MM.1S (cell line): ENCODE data around the gene NEURL1.

Experiments used
- DNase-seq: peaks from one replicate; pipeline ENCODE4 v3.0.0-alpha.2; 2015
- H2AFZ ChIP-seq: fragments of 300-600 bp; sonication (generic); 2 replicates; pipeline ENCODE4 v1.6.0; 2016; ENCODE audit warnings: antibody characterized with exemption, low read length
- H3F3A ChIP-seq: fragments of 300-600 bp; sonication (generic); 2 replicates; pipeline ENCODE4 v1.6.1; 2016; ENCODE audit warnings: mild to moderate bottlenecking, antibody characterized with exemption, low read length, moderate library complexity, mixed read lengths; ENCODE audit not compliant: insufficient read depth
- H3K27ac ChIP-seq: fragments of 300-600 bp; sonication (generic); 2 replicates; pipeline ENCODE4 v1.5.1; 2016; ENCODE audit warnings: mild to moderate bottlenecking, low read length
- H3K27me3 ChIP-seq: fragments of 300-600 bp; sonication (generic); replicated peaks from 2 replicates; pipeline ENCODE4 v1.6.0; 2016; ENCODE audit warnings: low read length; ENCODE audit not compliant: insufficient read depth
- H3K36me3 ChIP-seq: fragments of 300-600 bp; sonication (generic); replicated peaks from 2 replicates; pipeline ENCODE4 v1.6.1; 2016; ENCODE audit warnings: mild to moderate bottlenecking, low read length, mixed read lengths; ENCODE audit not compliant: insufficient read depth
- H3K4me1 ChIP-seq: fragments of 300-600 bp; sonication (generic); 2 replicates; pipeline ENCODE4 v1.6.1; 2016; ENCODE audit warnings: low read length, mixed read lengths
- H3K4me2 ChIP-seq: fragments of 300-600 bp; sonication (generic); 2 replicates; pipeline ENCODE4 v1.6.0; 2016; ENCODE audit warnings: low read depth, low read length
- H3K4me3 ChIP-seq: fragments of 300-600 bp; sonication (generic); 2 replicates; pipeline ENCODE4 v1.5.1; 2016; ENCODE audit warnings: low read length, mixed read lengths
- H3K79me2 ChIP-seq: fragments of 300-600 bp; sonication (generic); 2 replicates; pipeline ENCODE4 v1.6.1; 2016; ENCODE audit warnings: mixed run types, low read length, mixed read lengths
- H3K9ac ChIP-seq: fragments of 300-600 bp; sonication (generic); 2 replicates; pipeline ENCODE4 v1.6.1; 2016; ENCODE audit warnings: low read length, mixed read lengths
- H3K9me2 ChIP-seq: fragments of 300-600 bp; sonication (generic); replicated peaks from 2 replicates; pipeline ENCODE4 v1.6.1; 2016; ENCODE audit warnings: mild to moderate bottlenecking, low read length, mixed read lengths; ENCODE audit not compliant: insufficient read depth
- H3K9me3 ChIP-seq: fragments of 300-600 bp; sonication (generic); replicated peaks from 2 replicates; pipeline ENCODE4 v1.6.1; 2016; ENCODE audit warnings: mild to moderate bottlenecking, low read length, mixed read lengths; ENCODE audit not compliant: insufficient read depth
- H4K20me1 ChIP-seq: fragments of 300-600 bp; sonication (generic); 2 replicates; pipeline ENCODE4 v1.6.1; 2016; ENCODE audit warnings: mild to moderate bottlenecking, low read length, moderate library complexity, mixed read lengths; ENCODE audit not compliant: insufficient read depth
- EZH2 ChIP-seq: fragments of 300-600 bp; sonication (generic); optimal IDR thresholded peaks from 2 replicates; pipeline ENCODE3; 2017; ENCODE audit warnings: low read depth, mild to moderate bottlenecking, antibody characterized with exemption, low read length, mixed read lengths
- EZH2phosphoT487 ChIP-seq: fragments of 300-600 bp; sonication (generic); IDR thresholded peaks from 2 replicates; pipeline ENCODE4 v1.6.1; 2018; ENCODE audit warnings: antibody characterized with exemption, low read length
- TF ChIP-seq, protein P1 (sequence below): fragments of 300-600 bp; sonication (generic); IDR thresholded peaks from 2 replicates; pipeline ENCODE4 v1.5.1; 2016; ENCODE audit warnings: antibody characterized with exemption, low read length, mixed read lengths

Gene NEURL1

GRCh38 chr10:103616705-103617601, 123.4 kb downstream of the NEURL1 start:
- Histone ChIP-seq H3K79me2 (no peaks in the 10 kb centered on the region), H3F3A (no peaks in the 10 kb centered on the region), H3K4me3 (no peak overlapping the region), H3K27ac (no peak overlapping the region), H3K9me3 (no peaks in the 10 kb centered on the region), H3K9ac (no peak overlapping the region), H2AFZ (no peak overlapping the region), H4K20me1 (no peaks in the 10 kb centered on the region), H3K27me3 (no peaks in the 10 kb centered on the region), H3K4me2 (no peak overlapping the region), H3K9me2 (no peaks in the 10 kb centered on the region), H3K4me1 (no peaks in the 10 kb centered on the region), H3K36me3 (no peaks in the 10 kb centered on the region)
- TF ChIP-seq EZH2phosphoT487 (no peak), EZH2 (no peak)
- TF ChIP-seq, protein P1, sequence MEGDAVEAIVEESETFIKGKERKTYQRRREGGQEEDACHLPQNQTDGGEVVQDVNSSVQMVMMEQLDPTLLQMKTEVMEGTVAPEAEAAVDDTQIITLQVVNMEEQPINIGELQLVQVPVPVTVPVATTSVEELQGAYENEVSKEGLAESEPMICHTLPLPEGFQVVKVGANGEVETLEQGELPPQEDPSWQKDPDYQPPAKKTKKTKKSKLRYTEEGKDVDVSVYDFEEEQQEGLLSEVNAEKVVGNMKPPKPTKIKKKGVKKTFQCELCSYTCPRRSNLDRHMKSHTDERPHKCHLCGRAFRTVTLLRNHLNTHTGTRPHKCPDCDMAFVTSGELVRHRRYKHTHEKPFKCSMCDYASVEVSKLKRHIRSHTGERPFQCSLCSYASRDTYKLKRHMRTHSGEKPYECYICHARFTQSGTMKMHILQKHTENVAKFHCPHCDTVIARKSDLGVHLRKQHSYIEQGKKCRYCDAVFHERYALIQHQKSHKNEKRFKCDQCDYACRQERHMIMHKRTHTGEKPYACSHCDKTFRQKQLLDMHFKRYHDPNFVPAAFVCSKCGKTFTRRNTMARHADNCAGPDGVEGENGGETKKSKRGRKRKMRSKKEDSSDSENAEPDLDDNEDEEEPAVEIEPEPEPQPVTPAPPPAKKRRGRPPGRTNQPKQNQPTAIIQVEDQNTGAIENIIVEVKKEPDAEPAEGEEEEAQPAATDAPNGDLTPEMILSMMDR, result no peak
- DNase-seq, result no peak

- Histone ChIP-seq H3F3A (no peaks in the 10 kb centered on the region), H3K79me2 (no peaks in the 10 kb centered on the region), H3K27ac (no peak overlapping the region), H3K27me3 (no peaks in the 10 kb centered on the region), H3K4me3 (no peak overlapping the region), H3K9ac (no peak overlapping the region), H3K36me3 (no peaks in the 10 kb centered on the region), H4K20me1 (no peaks in the 10 kb centered on the region), H2AFZ (no peak overlapping the region), H3K4me1 (no peaks in the 10 kb centered on the region), H3K9me2 (no peaks in the 10 kb centered on the region), H3K9me3 (no peaks in the 10 kb centered on the region), H3K4me2 (no peak overlapping the region)
- DNase-seq, result no peak
- TF ChIP-seq, protein P1, result no peak
- no peak for TF ChIP-seq EZH2
- TF ChIP-seq EZH2phosphoT487, result no peak
Measured at GRCh38 chr10:103617602-103618385, 124.3 kb downstream of the NEURL1 start.

DNA sequence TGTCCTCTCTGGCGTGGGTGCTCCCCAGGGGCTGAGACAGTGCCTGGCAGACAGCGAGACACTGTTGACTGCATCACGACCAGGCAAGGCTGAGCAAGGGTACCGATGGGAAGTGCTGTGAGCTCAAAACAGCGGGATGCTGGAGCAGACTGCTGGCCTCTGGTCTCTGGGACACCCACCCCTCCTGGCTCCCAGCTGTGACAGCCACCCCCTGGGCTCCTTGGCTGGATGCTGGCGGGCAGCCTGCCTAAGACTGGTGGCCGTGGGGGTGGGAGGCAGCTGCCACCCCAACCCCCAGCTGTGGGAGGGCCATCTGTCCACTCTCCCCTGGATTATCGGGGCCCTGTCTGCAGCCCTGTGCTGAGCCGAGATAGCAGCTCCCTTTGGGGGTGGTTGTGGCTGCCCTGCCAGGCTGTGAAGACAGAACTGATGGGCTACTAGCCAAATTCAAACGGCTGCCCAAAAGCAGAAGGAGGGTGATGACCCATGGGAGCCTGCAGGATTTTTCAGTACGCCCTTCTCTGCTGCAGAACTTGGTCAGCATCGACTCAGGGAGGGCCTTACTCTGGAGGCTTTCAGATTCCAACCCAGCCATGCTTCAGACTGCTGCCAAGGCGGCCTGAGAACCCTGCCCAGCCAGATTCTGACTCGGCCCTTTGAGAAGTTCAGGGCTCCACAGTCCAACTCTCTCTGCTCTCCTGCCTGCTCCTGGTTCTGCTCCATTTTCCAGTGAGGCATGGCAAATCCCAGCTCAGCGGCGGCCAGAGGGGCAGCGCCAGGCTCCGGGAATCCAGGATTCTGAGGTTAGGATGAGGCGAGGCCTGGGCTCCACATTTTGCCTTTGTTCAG, 125.3 kb downstream of the NEURL1 start:
- H3K79me2 ChIP-seq, result no peaks in the 10 kb centered on the region
- no peaks in the 10 kb centered on the region for H4K20me1 ChIP-seq
- no peaks in the 10 kb centered on the region for H3F3A ChIP-seq
- H3K9me2 ChIP-seq, result no peaks in the 10 kb centered on the region
- no peak overlapping the region for H3K4me3 ChIP-seq
- no peaks in the 10 kb centered on the region for H3K9me3 ChIP-seq
- TF ChIP-seq, protein P1, result no peak
- no peak for TF ChIP-seq EZH2
- TF ChIP-seq EZH2phosphoT487, result no peak
- no peak overlapping the region for H3K4me2 ChIP-seq
- H3K27ac ChIP-seq, result no peak overlapping the region
- H3K4me1 ChIP-seq, result no peaks in the 10 kb centered on the region
- no peaks in the 10 kb centered on the region for H3K36me3 ChIP-seq
- DNase-seq, result no peak
- H2AFZ ChIP-seq, result no peak overlapping the region
- no peak overlapping the region for H3K9ac ChIP-seq
- no peaks in the 10 kb centered on the region for H3K27me3 ChIP-seq
